Activated CD4-positive, alpha-beta T cell treated with anti-CD3 and anti-CD28 coated beads for 4 hours (primary cell): ENCODE results near the gene SLC24A3.

ENCODE experiments used
- DNase-seq, 2 donors: peaks; one replicate each; pipeline ENCODE4 v3.0.0-alpha.2; 2020

SLC24A3 gene

DNA sequence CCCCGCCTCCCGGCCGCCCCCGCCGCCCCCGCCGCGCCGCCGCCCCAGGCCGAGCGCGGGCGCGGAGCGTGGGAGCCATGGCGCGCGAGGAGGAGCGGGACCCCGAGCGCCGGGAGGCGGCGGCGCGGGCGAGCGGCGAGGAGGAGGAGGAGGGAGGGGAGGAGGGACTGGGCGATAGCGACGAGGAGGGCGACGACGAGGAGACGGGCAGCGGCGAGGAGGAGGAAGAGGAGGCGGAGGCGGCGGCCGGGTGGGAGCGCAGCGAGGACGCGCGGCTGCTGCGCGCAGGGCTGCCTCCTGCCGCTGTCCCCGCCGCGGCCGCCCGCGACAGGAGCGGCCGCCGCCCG lies at the start of gene SLC24A3:
SLC24A3 (plus strand) TSS at position 174 of the 347 bp plus-strand sequence.
- DNase-seq = no peak

DNA sequence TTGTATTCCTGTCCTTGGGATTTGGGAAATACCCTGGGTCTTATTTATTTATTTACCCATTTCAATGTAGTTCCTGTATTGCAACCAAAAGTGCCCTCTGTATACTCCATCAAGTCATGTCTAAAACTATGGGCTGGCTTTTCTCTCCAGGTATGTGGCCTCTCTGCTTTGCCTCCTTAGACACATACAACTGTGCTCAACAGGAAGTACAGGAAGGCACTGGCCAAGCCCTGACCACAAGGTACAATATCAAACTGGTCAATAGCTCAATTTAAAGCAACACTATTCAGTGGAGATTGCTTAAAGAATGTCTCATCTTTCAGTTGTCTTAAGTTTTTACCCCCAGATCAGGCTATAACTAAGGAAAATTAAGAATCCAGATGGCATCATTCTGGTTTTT lies 42.3 kb upstream of the SLC24A3 start:
- no peak for DNase-seq

- DNase-seq = no peak
Measured at GRCh38 chr20:19172637-19173036, 39.8 kb upstream of the SLC24A3 start.

DNA sequence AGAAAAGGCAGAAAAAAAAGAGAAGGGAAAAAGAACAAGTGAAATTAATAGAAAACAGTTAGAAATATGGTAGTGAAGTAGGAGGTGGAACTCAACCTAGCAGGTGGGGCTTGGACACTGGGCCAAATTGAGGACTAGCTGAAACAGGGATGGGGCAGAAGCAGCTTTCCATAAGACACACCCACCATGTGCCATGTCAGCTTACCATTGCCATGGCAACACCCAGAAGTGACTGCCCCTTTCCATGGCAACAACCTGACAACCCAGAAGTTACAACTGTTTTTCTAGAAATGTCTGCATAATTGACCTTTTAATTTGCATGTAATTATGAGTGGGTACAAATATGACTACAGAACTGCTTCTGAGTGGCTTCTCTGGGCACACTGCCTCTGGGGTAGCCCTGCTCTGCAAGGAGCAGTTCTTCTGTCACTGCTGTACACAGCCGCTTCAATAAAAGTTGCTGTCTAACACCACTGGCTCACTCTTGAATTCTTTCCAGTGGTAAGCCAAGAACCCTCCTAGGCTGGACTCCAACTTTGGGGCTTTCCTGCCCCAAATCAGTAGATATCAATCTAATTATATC lies 35.9 kb upstream of the SLC24A3 start:
- DNase-seq = no peak

DNA sequence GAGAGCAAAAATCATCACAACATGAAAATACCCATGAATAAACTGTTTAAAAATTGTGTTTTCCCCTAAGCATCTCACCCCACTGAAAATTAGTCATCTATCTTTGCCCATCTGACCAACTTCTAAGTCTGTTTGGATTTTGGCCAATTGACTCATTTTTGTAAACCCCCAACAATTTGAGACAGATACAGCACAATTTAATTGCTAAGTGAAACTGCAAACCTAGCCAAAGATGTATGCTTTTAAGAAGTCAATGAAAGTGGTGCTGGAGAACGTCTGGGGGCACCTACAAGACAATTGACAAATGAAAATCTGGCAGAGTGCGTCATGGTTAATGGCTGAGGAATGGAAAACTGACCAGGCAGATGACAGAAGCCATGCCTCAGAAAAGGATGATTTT lies 30.9 kb upstream of the SLC24A3 start:
- no peak for DNase-seq

DNA sequence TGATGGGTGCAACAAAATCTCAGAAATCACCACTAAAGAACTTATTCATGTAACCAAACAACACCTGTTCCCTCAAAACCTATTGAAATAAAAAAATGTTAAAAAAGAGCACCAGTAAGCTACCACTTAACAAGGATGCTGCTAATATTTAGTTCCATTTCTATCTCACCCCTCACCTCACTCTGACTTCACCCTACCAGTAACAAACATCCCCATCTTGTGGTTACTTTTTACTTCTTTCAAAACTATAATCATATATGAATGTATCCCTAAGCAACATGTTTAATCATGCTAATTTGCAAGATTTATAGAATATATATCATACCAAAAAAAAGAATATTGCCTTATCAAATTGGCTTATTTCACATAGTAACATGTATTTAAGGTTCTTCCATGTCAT lies 27.4 kb upstream of the SLC24A3 start:
- DNase-seq = no peak

DNA sequence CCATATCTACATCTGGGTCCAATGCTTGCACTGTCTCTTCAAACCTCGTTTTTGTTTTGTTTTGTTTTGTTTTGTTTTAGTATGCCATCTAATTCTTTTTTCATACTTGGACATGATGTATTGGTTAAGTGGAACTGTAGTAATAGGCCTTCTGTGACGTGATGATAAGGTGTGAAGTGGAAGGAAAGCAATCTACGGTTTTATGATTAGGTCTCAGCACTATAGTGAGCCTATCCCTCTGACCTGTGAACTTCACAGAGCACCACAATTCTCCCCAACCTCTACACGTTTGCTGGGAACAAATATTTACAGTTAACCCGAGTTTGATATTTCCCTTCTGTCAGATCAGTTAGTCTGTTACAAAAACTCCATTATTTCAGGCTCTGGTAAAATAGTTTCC lies 19.1 kb upstream of the SLC24A3 start:
- DNase-seq = no peak

- DNase-seq = peak; percentile 26 to 41
Measured at GRCh38 chr20:19205981-19206396, 6.5 kb upstream of the SLC24A3 start.

GRCh38 chr20:19207541-19207940 lies 4.9 kb upstream of the SLC24A3 start:
- DNase-seq = no peak

DNA sequence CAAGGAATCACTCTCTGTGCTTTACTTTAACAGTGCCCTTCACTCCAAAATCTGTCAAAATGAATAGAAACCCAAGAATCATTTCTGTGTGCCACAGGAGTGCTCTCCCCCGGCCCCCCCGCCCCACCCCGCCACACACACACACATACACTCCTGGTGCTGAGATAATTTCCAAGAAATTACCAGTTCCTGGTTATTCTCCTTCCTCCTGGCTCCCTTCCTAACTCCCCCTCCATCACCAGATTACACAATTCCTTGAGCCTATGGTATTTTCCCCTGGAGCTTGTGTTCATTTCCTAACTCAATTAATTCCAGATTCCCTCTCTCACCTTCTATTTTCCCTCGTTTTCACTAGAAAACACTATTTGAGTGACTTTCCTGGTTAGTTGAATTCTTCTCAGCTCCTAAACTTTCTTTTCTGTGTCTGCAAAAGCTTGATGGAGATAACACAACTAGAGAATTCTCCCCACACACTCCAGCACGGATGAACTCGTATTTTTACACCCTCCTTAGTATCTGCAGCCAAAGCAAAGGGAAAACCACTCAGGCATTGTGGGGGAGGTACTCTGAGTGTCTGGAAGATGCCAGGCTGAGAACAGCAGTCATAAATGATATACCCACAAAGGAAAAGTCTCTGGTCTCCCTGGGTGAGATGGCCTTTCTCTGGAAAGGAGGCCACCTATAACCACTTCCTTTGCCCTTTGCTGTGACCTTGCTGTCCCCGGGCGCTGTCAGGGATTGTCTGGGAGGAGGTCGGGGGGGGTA lies 1.9 kb upstream of the SLC24A3 start:
- no peak for DNase-seq

- no peak for DNase-seq
Measured at GRCh38 chr20:19211252-19211651, 1.2 kb upstream of the SLC24A3 start.

- no peak for DNase-seq
Measured at GRCh38 chr20:19211661-19212468, 577 bp upstream of the SLC24A3 start.

GRCh38 chr20:19212821-19213502 lies 520 bp downstream of the SLC24A3 start:
- no peak for DNase-seq

DNA sequence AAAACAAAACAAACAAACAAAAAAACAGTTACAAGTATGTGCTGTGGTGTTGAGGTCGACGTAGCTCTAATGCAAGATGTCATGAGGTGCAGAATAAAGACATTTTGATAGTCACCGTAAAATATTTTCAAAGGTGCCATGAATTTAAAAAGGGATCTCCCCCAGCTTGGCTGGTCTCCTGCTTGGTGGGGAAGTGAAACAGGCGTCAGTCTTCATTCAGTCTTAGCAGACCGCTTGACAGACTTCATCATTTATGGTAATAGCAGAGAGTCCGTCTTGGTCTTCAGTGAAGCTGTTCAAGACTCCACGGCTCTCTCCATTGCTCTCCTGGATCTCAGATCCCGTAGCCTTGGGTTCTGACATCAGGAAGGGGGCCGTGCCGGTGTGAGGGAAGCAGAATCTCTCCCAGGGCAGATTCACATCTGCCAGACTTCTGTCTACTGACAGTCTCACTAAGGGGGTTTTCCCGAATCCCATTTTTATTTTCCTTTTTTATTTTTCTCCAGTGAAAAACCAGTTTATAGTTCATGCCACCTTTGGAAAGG lies 1.6 kb downstream of the SLC24A3 start:
- no peak for DNase-seq

GRCh38 chr20:19218411-19218810 lies 6.0 kb downstream of the SLC24A3 start:
- no peak for DNase-seq

DNA sequence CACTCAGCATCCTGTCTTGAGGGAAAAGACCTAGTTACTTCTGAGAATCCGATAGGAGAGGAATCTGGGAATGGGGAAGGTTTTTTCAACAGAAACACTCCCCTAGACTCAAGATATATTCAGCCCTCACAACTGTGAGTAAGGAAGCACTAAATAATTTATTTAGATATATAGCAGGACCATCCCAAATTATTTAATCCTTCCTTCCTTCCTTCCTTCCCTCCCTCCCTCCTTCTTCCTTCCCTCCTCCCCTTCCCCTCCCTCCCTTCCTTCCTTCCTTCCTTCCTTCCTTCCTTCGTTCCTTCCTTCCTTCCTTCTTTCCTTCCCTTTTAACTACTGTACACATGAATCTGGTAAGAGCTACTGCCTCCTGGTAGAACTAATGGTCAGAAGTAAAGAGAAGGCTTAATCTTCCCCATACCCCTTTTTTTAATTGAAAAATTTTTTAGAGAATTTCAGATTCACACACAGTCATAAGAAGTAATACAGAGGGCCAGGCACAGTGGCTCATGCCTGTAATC lies 10.1 kb downstream of the SLC24A3 start:
- DNase-seq = no peak

DNA sequence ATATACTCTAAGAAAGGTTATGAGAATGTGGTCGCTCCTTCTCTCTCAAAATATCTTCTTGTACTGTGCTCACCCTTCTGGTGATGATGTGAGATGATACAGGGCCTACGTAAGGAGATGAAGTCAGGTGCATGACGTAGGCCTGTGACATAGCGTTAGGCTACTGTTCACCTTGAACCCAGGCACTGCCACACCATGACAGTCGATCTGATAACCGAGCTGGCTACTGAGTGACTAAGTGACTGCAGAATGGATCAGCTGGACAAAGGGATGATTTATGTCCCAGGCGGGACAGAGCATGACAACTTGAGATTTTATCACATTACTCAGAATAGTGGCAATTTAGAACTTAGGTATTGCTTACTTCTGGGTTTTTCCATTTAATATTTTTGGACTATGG lies 11.2 kb downstream of the SLC24A3 start:
- no peak for DNase-seq

GRCh38 chr20:19231359-19232035 lies 19.1 kb downstream of the SLC24A3 start:
- DNase-seq = no peak

GRCh38 chr20:19232997-19233794 lies 20.8 kb downstream of the SLC24A3 start:
- DNase-seq = no peak

DNA sequence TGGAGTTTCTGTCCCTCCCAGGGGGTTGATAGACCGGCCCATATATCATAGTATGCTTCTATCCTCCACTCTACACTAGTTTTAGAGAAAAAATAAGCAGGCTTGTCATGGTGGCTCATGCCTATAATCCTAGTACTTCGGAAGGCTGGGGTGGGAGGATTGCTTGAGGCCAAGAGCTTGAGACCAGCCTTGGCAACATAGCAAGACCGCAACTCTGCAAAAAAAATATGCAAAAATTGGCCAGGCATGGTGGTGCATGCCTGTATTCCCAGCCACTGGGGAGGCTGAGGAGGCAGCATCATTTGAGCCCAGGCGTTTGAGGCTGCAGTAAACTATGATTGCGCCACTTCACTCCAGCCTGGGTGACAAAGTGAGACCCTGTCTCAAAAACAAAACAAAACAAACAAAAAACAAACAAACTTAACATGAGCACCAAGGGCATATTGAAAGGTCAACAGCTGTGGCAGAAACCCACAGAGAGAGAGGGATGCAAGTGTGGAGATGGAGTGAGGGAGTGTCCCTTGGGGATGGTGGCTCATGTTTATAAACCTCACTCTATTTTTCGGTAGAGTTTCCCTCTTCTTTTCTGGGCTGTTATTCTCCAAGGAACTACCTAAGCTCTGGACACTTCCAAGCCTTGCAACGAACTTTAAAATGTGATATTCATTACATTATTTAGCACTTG lies 24.1 kb downstream of the SLC24A3 start:
- no peak for DNase-seq

- no peak for DNase-seq
Measured at GRCh38 chr20:19241440-19241839, 29.0 kb downstream of the SLC24A3 start.
